Neural progenitor cell (in vitro differentiated cells): Measurements from ENCODE around the gene PCYT1A. TPM values are rescaled to one million over a fixed set of nuclear protein-coding genes. Genes with fewer than 3 reads are reported as not detected.

Experiments
- DNase-seq: peaks from one replicate; pipeline ENCODE4 v3.0.0-alpha.2; 2016; ENCODE audit warnings: low spot score
- H2AFZ ChIP-seq: fragments of 200-600 bp; sonication (generic); replicated peaks from 2 replicates; pipeline ENCODE4 v1.6.1; 2016; ENCODE audit warnings: antibody characterized with exemption
- H3F3A ChIP-seq: fragments of 200-600 bp; sonication (generic); 2 replicates; pipeline ENCODE4 v1.6.1; 2016; ENCODE audit warnings: antibody characterized with exemption, low read depth
- H3K27ac ChIP-seq: fragments of 200-600 bp; sonication (generic); 2 replicates; pipeline ENCODE4 v1.5.1; 2016; ENCODE audit warnings: mild to moderate bottlenecking
- H3K27me3 ChIP-seq: fragments of 200-600 bp; sonication (generic); 2 replicates; pipeline ENCODE4 v1.6.1; 2016; ENCODE audit warnings: mild to moderate bottlenecking, moderate library complexity
- H3K36me3 ChIP-seq: fragments of 200-600 bp; sonication (generic); 2 replicates; pipeline ENCODE4 v1.5.1; 2016
- H3K4me1 ChIP-seq: fragments of 200-600 bp; sonication (generic); 2 replicates; pipeline ENCODE4 v1.6.1; 2016; ENCODE audit warnings: mixed run types
- H3K4me2 ChIP-seq: fragments of 200-600 bp; sonication (generic); 2 replicates; pipeline ENCODE4 v1.6.1; 2016
- H3K4me3 ChIP-seq: fragments of 200-600 bp; sonication (generic); 2 replicates; pipeline ENCODE4 v1.5.1; 2016
- H3K79me2 ChIP-seq: fragments of 200-600 bp; sonication (generic); 2 replicates; pipeline ENCODE4 v1.6.1; 2016; ENCODE audit warnings: low read depth
- H3K9ac ChIP-seq: fragments of 200-600 bp; sonication (generic); 2 replicates; pipeline ENCODE4 v1.6.1; 2016
- H3K9me3 ChIP-seq: fragments of 200-600 bp; sonication (generic); 2 replicates; pipeline ENCODE4 v1.5.1; 2016; ENCODE audit warnings: low read depth
- H4K20me1 ChIP-seq: fragments of 200-600 bp; sonication (generic); 2 replicates; pipeline ENCODE4 v1.6.1; 2016; ENCODE audit warnings: low read depth
- H3K27ac Mint-ChIP-seq: 3 replicates; pipeline ENCODE4 v1.8.0; 2021; ENCODE audit warnings: mixed read lengths
- H3K27me3 Mint-ChIP-seq: 2 replicates; pipeline ENCODE4 v1.8.0; 2022; ENCODE audit warnings: low read depth, mild to moderate bottlenecking, inconsistent platforms, moderate library complexity, mixed read lengths; ENCODE audit not compliant: insufficient read depth
- H3K36me3 Mint-ChIP-seq: 3 replicates; pipeline ENCODE4 v1.8.0; 2021; ENCODE audit warnings: mixed read lengths
- H3K4me1 Mint-ChIP-seq: 3 replicates; pipeline ENCODE4 v1.8.0; 2021; ENCODE audit warnings: mixed read lengths
- H3K4me3 Mint-ChIP-seq: 3 replicates; pipeline ENCODE4 v1.8.0; 2021; ENCODE audit warnings: mild to moderate bottlenecking, moderate library complexity, mixed read lengths
- H3K9me3 Mint-ChIP-seq: 3 replicates; pipeline ENCODE4 v1.8.0; 2020; ENCODE audit warnings: mixed read lengths
- CTCF ChIP-seq: fragments of 200-600 bp; sonication (generic); IDR thresholded peaks from 2 replicates; pipeline ENCODE4 v1.5.1; 2017; ENCODE audit warnings: antibody characterized with exemption, mild to moderate bottlenecking
- EZH2 ChIP-seq: fragments of 200-600 bp; sonication (generic); IDR thresholded peaks from 2 replicates; pipeline ENCODE4 v1.6.1; 2017; ENCODE audit warnings: antibody characterized with exemption, mild to moderate bottlenecking, moderate library complexity
- EZH2phosphoT487 ChIP-seq: fragments of 200-600 bp; sonication (generic); IDR thresholded peaks from 2 replicates; pipeline ENCODE4 v1.6.1; 2017; ENCODE audit warnings: antibody characterized with exemption
- total RNA-seq: library from RNA; depleted of rRNA; stranded (reverse); fragments of >200 nt; gene quantifications from 2 replicates; pipeline ENCODE4 v1.2.3, GENCODE V29; 2015; ENCODE audit warnings: low replicate concordance

The PCYT1A gene
- total RNA-seq, 1 donor from 2014 or later = 29.3 TPM

GRCh38 chr3:196240424-196240823, 47.1 kb downstream of the PCYT1A start:
- Histone ChIP-seq H3K4me2 (no peak overlapping the region), H3K9ac (no peak overlapping the region), H3K27me3 (no peaks in the 10 kb centered on the region), H3K4me3 (no peak overlapping the region), H3K36me3 (no peaks in the 10 kb centered on the region), H3K27ac (no peak overlapping the region), H2AFZ (no peak overlapping the region), H3F3A (no peaks in the 10 kb centered on the region), H3K4me1 (no peaks in the 10 kb centered on the region), H3K79me2 (no peaks in the 10 kb centered on the region), H4K20me1 (no peaks in the 10 kb centered on the region), H3K9me3 (no peaks in the 10 kb centered on the region)
- no peak overlapping the region for H3K27ac Mint-ChIP-seq
- H3K4me1 Mint-ChIP-seq = no peaks in the 10 kb centered on the region
- H3K9me3 Mint-ChIP-seq = peaks cover 2% of the 10 kb centered on the region
- no peak for TF ChIP-seq EZH2phosphoT487
- TF ChIP-seq CTCF = no peak
- TF ChIP-seq EZH2 = no peak
- peaks cover 19% of the 10 kb centered on the region for H3K36me3 Mint-ChIP-seq
- H3K4me3 Mint-ChIP-seq = no peak overlapping the region
- DNase-seq = no peak
- peaks cover 2% of the 10 kb centered on the region for H3K27me3 Mint-ChIP-seq

GRCh38 chr3:196238612-196239560, 48.6 kb downstream of the PCYT1A start:
- H3K27me3 ChIP-seq = no peaks in the 10 kb centered on the region
- DNase-seq = no peak
- no peak overlapping the region for H2AFZ ChIP-seq
- H3K27ac Mint-ChIP-seq = no peak overlapping the region
- no peaks in the 10 kb centered on the region for H3K9me3 ChIP-seq
- H3K79me2 ChIP-seq = no peaks in the 10 kb centered on the region
- H3K4me1 ChIP-seq = no peaks in the 10 kb centered on the region
- H3K4me3 Mint-ChIP-seq = no peak overlapping the region
- no peak overlapping the region for H3K27ac ChIP-seq
- peaks cover 17% of the 10 kb centered on the region for H3K36me3 Mint-ChIP-seq
- no peaks in the 10 kb centered on the region for H3K36me3 ChIP-seq
- H3K9ac ChIP-seq = no peak overlapping the region
- H3K4me3 ChIP-seq = no peak overlapping the region
- H3K9me3 Mint-ChIP-seq = no peaks in the 10 kb centered on the region
- TF ChIP-seq CTCF (no peak), EZH2phosphoT487 (no peak), EZH2 (no peak)
- no peaks in the 10 kb centered on the region for H3F3A ChIP-seq
- no peak overlapping the region for H3K4me2 ChIP-seq
- H3K27me3 Mint-ChIP-seq = peaks cover 2% of the 10 kb centered on the region
- H3K4me1 Mint-ChIP-seq = no peaks in the 10 kb centered on the region
- no peaks in the 10 kb centered on the region for H4K20me1 ChIP-seq

GRCh38 chr3:196237203-196237602, 50.3 kb downstream of the PCYT1A start:
- Histone ChIP-seq H3K9me3 (no peaks in the 10 kb centered on the region), H3K27ac (no peak overlapping the region), H3K36me3 (no peaks in the 10 kb centered on the region), H3K4me2 (no peak overlapping the region), H3K9ac (no peak overlapping the region), H3K4me1 (no peaks in the 10 kb centered on the region), H3K79me2 (no peaks in the 10 kb centered on the region), H3K4me3 (no peak overlapping the region), H2AFZ (no peak overlapping the region), H4K20me1 (no peaks in the 10 kb centered on the region), H3F3A (no peaks in the 10 kb centered on the region), H3K27me3 (no peaks in the 10 kb centered on the region)
- no peak for TF ChIP-seq EZH2
- no peak for TF ChIP-seq EZH2phosphoT487
- no peak for TF ChIP-seq CTCF
- H3K9me3 Mint-ChIP-seq = no peaks in the 10 kb centered on the region
- H3K36me3 Mint-ChIP-seq = peaks cover 10% of the 10 kb centered on the region
- no peak overlapping the region for H3K4me3 Mint-ChIP-seq
- H3K4me1 Mint-ChIP-seq = no peaks in the 10 kb centered on the region
- H3K27me3 Mint-ChIP-seq = peaks cover 2% of the 10 kb centered on the region
- no peak overlapping the region for H3K27ac Mint-ChIP-seq
- DNase-seq = no peak
